A549 (cell line): ENCODE data around the gene INPPL1. TPM values are rescaled to one million over a fixed set of nuclear protein-coding genes. Genes with fewer than 3 reads are reported as not detected.
A peak's percentile ranks its signal among the peaks of the same experiment; 100 is the strongest.

Source experiments
- ATAC-seq, 2 experiments: fragments of 200-7000 bp in 1 of 2; fragments of >200 bp in 1 of 2; cut with Nextera tagmentation in 1 of 2; cut with Tn5 transposase in 1 of 2; 3 replicates each; pipeline versions ENCODE4 v1.8.0 to v1.9.1; 2018 to 2020; ENCODE audit warnings: mild to moderate bottlenecking in 1 of 2, moderate library complexity in 1 of 2
- CTCF ChIA-PET: fragments of 300-600 bp; sonication (Branson Sonifier 250); formaldehyde crosslinking; extraction: SDS; loops from one replicate; lab custom pipeline; 2021; ENCODE audit warnings: antibody characterized with exemption, inconsistent platforms; lab: Yijun Ruan, JAX
- POLR2A ChIA-PET: fragments of 350-600 bp; formaldehyde crosslinking; extraction: SDS; loops from one replicate; lab custom pipeline; 2021; ENCODE audit warnings: antibody characterized with exemption, inconsistent platforms; lab: Yijun Ruan, JAX
- DNase-seq, 2 experiments: peaks; one replicate each; pipeline versions ENCODE4 v3.0.0 to v3.0.0-alpha.2; 2011 to 2016; ENCODE audit warnings: low read depth in 1 of 2, low spot score in 1 of 2
- FAIRE-seq: peaks from 2 replicates; lab custom pipeline; 2011; peaks lifted over from hg19 to GRCh38; lab: Jason Lieb, UNC
- H3K27ac ChIP-seq, 2 experiments: fragments of >200 bp; sonication (Bioruptor Twin); formaldehyde crosslinking; 3 replicates each; pipeline ENCODE4 v1.5.1; 2016 to 2017
- H3K4me1 ChIP-seq: fragments of >200 bp; sonication (Bioruptor Twin); formaldehyde crosslinking; 3 replicates; pipeline ENCODE4 v1.6.1; 2016
- H3K4me2 ChIP-seq: fragments of >200 bp; sonication (Bioruptor Twin); formaldehyde crosslinking; 3 replicates; pipeline ENCODE4 v1.6.1; 2016
- H3K4me3 ChIP-seq: fragments of >200 bp; sonication (Bioruptor Twin); formaldehyde crosslinking; 3 replicates; pipeline ENCODE4 v1.5.1; 2016
- H3K9me3 ChIP-seq: fragments of >200 bp; sonication (Bioruptor Twin); formaldehyde crosslinking; 3 replicates; pipeline ENCODE4 v1.6.1; 2016
- BHLHE40 ChIP-seq: IDR thresholded peaks from 2 replicates; pipeline ENCODE4 v1.6.1; 2012; ENCODE audit warnings: low read depth, low read length, inconsistent platforms
- CBX2 ChIP-seq: fragments of 200-600 bp; sonication (generic); IDR thresholded peaks from 2 replicates; pipeline ENCODE4 v1.6.1; 2016; ENCODE audit warnings: low read depth, mild to moderate bottlenecking, borderline replicate concordance
- CHD2 ChIP-seq: fragments of 150-350 bp; IDR thresholded peaks from 2 replicates; pipeline ENCODE4 v1.6.1; 2014; ENCODE audit warnings: low read length; ENCODE audit not compliant: partially characterized antibody
- EP300 ChIP-seq, 2 experiments: fragments of >200 bp; sonication (Bioruptor Twin); formaldehyde crosslinking; IDR thresholded peaks; 2 replicates in 1 of 2; 3 replicates in 1 of 2; pipeline ENCODE4 v1.6.1; 2016 to 2017
- HEYL ChIP-seq: fragments of 250-450 bp; sonication (Bioruptor Pico); IDR thresholded peaks from 2 replicates; pipeline ENCODE4 v1.8.0; 2021; ENCODE audit warnings: mild to moderate bottlenecking, moderate library complexity
- HOXB13 ChIP-seq: fragments of 250-450 bp; sonication (Bioruptor Pico); IDR thresholded peaks from 2 replicates; pipeline ENCODE4 v1.5.0; 2020; ENCODE audit warnings: low read depth, mild to moderate bottlenecking, moderate library complexity
- JUN ChIP-seq, 2 experiments: fragments of >200 bp; sonication (Bioruptor Twin); formaldehyde crosslinking; IDR thresholded peaks; 2 replicates in 1 of 2; 3 replicates in 1 of 2; pipeline ENCODE4 v1.6.1; 2016 to 2017
- JUNB ChIP-seq: fragments of >200 bp; sonication (Bioruptor Twin); formaldehyde crosslinking; IDR thresholded peaks from 2 replicates; pipeline ENCODE4 v1.6.1; 2016
- NFE2L2 ChIP-seq: fragments of 150-350 bp; conservative IDR thresholded peaks from 2 replicates; pipeline ENCODE4 v1.6.1; 2014; ENCODE audit warnings: low read length
- NPAS2 ChIP-seq: fragments of 250-450 bp; sonication (Bioruptor Pico); IDR thresholded peaks from 2 replicates; pipeline ENCODE4 v1.8.0; 2022; ENCODE audit warnings: mild to moderate bottlenecking, moderate library complexity, borderline replicate concordance
- POLR2AphosphoS2 ChIP-seq: conservative IDR thresholded peaks from 2 replicates; pipeline ENCODE4 v1.6.1; 2012; ENCODE audit warnings: low read length, improper control_type of control experiment, inconsistent platforms
- RAD21 ChIP-seq, 2 experiments: fragments of >200 bp in 1 of 2; sonication (Bioruptor Twin) in 1 of 2; formaldehyde crosslinking in 1 of 2; IDR thresholded peaks in 1 of 2; conservative IDR thresholded peaks in 1 of 2; 2 replicates in 1 of 2; 3 replicates in 1 of 2; pipeline ENCODE4 v1.6.1; 2012 to 2018; ENCODE audit warnings: inconsistent platforms in 1 of 2
- RARB ChIP-seq: fragments of 250-450 bp; sonication (Bioruptor Pico); IDR thresholded peaks from 2 replicates; pipeline ENCODE4 v1.8.0; 2021; ENCODE audit warnings: mild to moderate bottlenecking, moderate library complexity
- SMC3 ChIP-seq: fragments of >200 bp; sonication (Bioruptor Twin); formaldehyde crosslinking; IDR thresholded peaks from 3 replicates; pipeline ENCODE4 v1.6.1; 2018; ENCODE audit warnings: inconsistent platforms
- TP53 ChIP-seq: fragments of 250-450 bp; sonication (Bioruptor Pico); IDR thresholded peaks from 2 replicates; pipeline ENCODE4 v1.5.0; 2021; ENCODE audit warnings: mild to moderate bottlenecking, moderate library complexity
- ZFP36 ChIP-seq: fragments of 450-650 bp; IDR thresholded peaks from 2 replicates; pipeline ENCODE4 v1.6.1; 2014; ENCODE audit warnings: borderline replicate concordance; ENCODE audit not compliant: partially characterized antibody
- ZSCAN20 ChIP-seq: fragments of 250-450 bp; sonication (Bioruptor Pico); IDR thresholded peaks from 2 replicates; pipeline ENCODE4 v1.8.0; 2022; ENCODE audit warnings: mild to moderate bottlenecking, moderate library complexity
- WGBS: methylation state at CpG from one replicate; pipeline ENCODE4 v1.1.6; 2017; ENCODE audit errors: missing lambda C conversion rate; 5-methylcytosine and 5-hydroxymethylcytosine counted together
- polyA plus RNA-seq, 4 experiments: library from polyadenylated mRNA; depleted of rRNA in 3 of 4; stranded (reverse); fragments of >200 nt; fragmentation: RNase III in 1 of 4; extraction: RNeasy Plus Mini Kit Qiagen cat#74134 plus additional on column Dnase treatment in 1 of 4; gene quantifications; 2 replicates in 3 of 4; 3 replicates in 1 of 4; pipeline ENCODE4 v1.2.3, GENCODE V29; 2011 to 2017
- TF ChIP-seq, protein P1 (sequence below): fragments of 150-350 bp; IDR thresholded peaks from 2 replicates; pipeline ENCODE4 v1.6.1; 2014; ENCODE audit warnings: low read depth, mild to moderate bottlenecking, low read length
- TF ChIP-seq, protein P2 (sequence below): fragments of 200-600 bp; sonication (generic); IDR thresholded peaks from 2 replicates; pipeline ENCODE4 v1.6.1; 2016; ENCODE audit warnings: antibody characterized with exemption, mild to moderate bottlenecking, moderate library complexity
- TF ChIP-seq, protein P3 (sequence below): fragments of >200 bp; sonication (Bioruptor Twin); formaldehyde crosslinking; IDR thresholded peaks from 3 replicates; pipeline ENCODE4 v1.5.1; 2016
- TF ChIP-seq, protein P4 (sequence below): IDR thresholded peaks from 2 replicates; pipeline ENCODE4 v1.6.1; 2012

The INPPL1 gene
- polyA plus RNA-seq, 2 of the 4 experiments (the other 2 are of a cell fraction), result 67.4 to 103 TPM

DNA sequence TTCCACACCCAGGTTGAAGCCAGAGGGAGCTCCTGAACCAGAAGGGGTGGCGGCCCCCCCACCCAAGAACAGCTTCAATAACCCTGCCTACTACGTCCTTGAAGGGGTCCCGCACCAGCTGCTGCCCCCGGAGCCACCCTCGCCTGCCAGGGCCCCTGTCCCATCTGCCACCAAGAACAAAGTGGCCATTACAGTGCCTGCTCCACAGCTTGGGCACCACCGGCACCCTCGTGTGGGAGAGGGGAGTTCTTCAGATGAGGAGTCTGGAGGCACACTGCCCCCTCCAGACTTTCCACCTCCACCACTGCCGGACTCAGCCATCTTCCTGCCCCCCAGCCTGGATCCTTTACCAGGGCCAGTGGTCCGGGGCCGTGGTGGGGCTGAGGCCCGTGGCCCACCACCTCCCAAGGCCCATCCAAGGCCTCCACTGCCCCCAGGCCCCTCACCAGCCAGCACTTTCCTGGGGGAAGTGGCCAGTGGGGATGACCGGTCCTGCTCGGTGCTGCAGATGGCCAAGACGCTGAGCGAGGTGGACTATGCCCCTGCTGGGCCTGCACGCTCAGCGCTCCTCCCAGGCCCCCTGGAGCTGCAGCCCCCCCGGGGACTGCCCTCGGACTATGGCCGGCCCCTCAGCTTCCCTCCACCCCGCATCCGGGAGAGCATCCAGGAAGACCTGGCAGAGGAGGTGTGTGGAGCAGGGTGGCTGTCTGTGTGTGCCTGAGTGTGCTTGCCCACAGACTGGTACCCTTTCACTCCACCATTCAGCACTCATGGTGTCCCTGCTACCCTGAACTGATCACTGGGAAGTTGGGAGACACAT, 12.8 kb downstream of the INPPL1 start:
- FAIRE-seq (no peak), ATAC-seq (peak in 1 of 2 experiments; percentile 24; a peak in 3 of 6 replicates), DNase-seq (no peak)
- H3K9me3 ChIP-seq, result no peaks in the 10 kb centered on the region
- peaks cover 12% of the 10 kb centered on the region for H3K4me1 ChIP-seq
- WGBS, result 88% methylated on average over 13 of the region's 22 CpGs
- ChIA-PET POLR2A (interaction anchor here (1.0 kb wide), 1 partner anchor 14 kb away, joined by 3 read pairs; no protein-coding TSS in a partner anchor), CTCF (interaction anchor here (0.6 to 5.9 kb wide), 33 partner anchors 8 to 259 kb away, joined by 3 to 83 read pairs (median 4); partner anchors contain the start of genes ANAPC15, FOLR2, INPPL1 and TOMT)
- no peak overlapping the region for H3K4me2 ChIP-seq
- no peak overlapping the region for H3K27ac ChIP-seq
- no peak for TF ChIP-seq RARB (CRISPR knock-in tag)
- TF ChIP-seq TP53, result no peak
- TF ChIP-seq, protein P1, sequence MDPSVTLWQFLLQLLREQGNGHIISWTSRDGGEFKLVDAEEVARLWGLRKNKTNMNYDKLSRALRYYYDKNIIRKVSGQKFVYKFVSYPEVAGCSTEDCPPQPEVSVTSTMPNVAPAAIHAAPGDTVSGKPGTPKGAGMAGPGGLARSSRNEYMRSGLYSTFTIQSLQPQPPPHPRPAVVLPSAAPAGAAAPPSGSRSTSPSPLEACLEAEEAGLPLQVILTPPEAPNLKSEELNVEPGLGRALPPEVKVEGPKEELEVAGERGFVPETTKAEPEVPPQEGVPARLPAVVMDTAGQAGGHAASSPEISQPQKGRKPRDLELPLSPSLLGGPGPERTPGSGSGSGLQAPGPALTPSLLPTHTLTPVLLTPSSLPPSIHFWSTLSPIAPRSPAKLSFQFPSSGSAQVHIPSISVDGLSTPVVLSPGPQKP, result no peak
- TF ChIP-seq, protein P2, sequence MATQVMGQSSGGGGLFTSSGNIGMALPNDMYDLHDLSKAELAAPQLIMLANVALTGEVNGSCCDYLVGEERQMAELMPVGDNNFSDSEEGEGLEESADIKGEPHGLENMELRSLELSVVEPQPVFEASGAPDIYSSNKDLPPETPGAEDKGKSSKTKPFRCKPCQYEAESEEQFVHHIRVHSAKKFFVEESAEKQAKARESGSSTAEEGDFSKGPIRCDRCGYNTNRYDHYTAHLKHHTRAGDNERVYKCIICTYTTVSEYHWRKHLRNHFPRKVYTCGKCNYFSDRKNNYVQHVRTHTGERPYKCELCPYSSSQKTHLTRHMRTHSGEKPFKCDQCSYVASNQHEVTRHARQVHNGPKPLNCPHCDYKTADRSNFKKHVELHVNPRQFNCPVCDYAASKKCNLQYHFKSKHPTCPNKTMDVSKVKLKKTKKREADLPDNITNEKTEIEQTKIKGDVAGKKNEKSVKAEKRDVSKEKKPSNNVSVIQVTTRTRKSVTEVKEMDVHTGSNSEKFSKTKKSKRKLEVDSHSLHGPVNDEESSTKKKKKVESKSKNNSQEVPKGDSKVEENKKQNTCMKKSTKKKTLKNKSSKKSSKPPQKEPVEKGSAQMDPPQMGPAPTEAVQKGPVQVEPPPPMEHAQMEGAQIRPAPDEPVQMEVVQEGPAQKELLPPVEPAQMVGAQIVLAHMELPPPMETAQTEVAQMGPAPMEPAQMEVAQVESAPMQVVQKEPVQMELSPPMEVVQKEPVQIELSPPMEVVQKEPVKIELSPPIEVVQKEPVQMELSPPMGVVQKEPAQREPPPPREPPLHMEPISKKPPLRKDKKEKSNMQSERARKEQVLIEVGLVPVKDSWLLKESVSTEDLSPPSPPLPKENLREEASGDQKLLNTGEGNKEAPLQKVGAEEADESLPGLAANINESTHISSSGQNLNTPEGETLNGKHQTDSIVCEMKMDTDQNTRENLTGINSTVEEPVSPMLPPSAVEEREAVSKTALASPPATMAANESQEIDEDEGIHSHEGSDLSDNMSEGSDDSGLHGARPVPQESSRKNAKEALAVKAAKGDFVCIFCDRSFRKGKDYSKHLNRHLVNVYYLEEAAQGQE, result no peak
- no peak for TF ChIP-seq ZFP36
- TF ChIP-seq ZSCAN20 (CRISPR knock-in tag), result no peak
- no peak for TF ChIP-seq POLR2AphosphoS2
- TF ChIP-seq, protein P3, sequence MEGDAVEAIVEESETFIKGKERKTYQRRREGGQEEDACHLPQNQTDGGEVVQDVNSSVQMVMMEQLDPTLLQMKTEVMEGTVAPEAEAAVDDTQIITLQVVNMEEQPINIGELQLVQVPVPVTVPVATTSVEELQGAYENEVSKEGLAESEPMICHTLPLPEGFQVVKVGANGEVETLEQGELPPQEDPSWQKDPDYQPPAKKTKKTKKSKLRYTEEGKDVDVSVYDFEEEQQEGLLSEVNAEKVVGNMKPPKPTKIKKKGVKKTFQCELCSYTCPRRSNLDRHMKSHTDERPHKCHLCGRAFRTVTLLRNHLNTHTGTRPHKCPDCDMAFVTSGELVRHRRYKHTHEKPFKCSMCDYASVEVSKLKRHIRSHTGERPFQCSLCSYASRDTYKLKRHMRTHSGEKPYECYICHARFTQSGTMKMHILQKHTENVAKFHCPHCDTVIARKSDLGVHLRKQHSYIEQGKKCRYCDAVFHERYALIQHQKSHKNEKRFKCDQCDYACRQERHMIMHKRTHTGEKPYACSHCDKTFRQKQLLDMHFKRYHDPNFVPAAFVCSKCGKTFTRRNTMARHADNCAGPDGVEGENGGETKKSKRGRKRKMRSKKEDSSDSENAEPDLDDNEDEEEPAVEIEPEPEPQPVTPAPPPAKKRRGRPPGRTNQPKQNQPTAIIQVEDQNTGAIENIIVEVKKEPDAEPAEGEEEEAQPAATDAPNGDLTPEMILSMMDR, result no peak
- no peak for TF ChIP-seq JUNB
- TF ChIP-seq CHD2, result no peak
- TF ChIP-seq BHLHE40, result no peak
- TF ChIP-seq CBX2, result no peak
- no peak for TF ChIP-seq EP300 (IDR thresholded peaks at IDR 0.05)
- no peak for TF ChIP-seq JUN (IDR thresholded peaks at IDR 0.05)
- TF ChIP-seq HOXB13 (CRISPR knock-in tag), result no peak
- no peak for TF ChIP-seq HEYL (CRISPR knock-in tag)
- H3K4me3 ChIP-seq, result no peak overlapping the region

DNA sequence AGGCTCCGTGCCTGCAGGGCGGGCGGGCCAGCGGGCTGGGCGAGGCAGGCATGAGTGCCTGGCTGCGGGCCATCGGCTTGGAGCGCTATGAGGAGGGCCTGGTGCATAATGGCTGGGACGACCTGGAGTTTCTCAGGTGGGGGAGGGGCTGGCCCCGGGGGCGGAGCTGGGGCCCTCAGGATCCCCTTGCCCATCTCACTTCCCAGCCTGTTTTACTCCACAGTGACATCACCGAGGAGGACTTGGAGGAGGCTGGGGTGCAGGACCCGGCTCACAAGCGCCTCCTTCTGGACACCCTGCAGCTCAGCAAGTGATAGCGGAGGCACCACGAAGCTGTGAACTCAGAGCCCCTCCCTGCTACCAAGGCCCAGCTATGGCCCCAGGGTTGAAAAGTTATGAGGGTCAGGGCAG, 13.5 kb downstream of the INPPL1 start:
- CTCF ChIA-PET, result interaction anchor here (0.6 to 5.9 kb wide), 28 partner anchors 10 to 260 kb away, joined by 3 to 83 read pairs (median 4); partner anchors contain the start of genes ANAPC15, FOLR2, INPPL1 and TOMT
- Histone ChIP-seq H3K4me2 (no peak overlapping the region), H3K27ac (no peak overlapping the region), H3K9me3 (0 out of 3 replicates have a peak, but pooled peaks cover 1% of the 10 kb centered on the region), H3K4me1 (peaks cover 12% of the 10 kb centered on the region)
- FAIRE-seq, result no peak
- peak; percentile 82 to 92 for DNase-seq
- TF ChIP-seq, protein P3, result peak; percentile 71
- TF ChIP-seq, protein P4, sequence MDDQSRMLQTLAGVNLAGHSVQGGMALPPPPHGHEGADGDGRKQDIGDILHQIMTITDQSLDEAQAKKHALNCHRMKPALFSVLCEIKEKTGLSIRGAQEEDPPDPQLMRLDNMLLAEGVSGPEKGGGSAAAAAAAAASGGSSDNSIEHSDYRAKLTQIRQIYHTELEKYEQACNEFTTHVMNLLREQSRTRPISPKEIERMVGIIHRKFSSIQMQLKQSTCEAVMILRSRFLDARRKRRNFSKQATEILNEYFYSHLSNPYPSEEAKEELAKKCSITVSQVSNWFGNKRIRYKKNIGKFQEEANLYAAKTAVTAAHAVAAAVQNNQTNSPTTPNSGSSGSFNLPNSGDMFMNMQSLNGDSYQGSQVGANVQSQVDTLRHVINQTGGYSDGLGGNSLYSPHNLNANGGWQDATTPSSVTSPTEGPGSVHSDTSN, result 0 out of 2 replicates have a peak, but pooled peaks have one; percentile 38
- TF ChIP-seq SMC3, result peak; percentile 70
- TF ChIP-seq JUN (IDR thresholded peaks at IDR 0.05), result 0 out of 5 replicates have a peak, but pooled peaks of 1 of the 2 experiments have one; percentile 22
- peak; percentile 63 to 65 for TF ChIP-seq RAD21 (conservative IDR thresholded peaks at IDR 0.05 in 1 of 2, IDR thresholded peaks at IDR 0.05 in 1 of 2)
- TF ChIP-seq NPAS2 (CRISPR knock-in tag), result no peak
- TF ChIP-seq NFE2L2, result no peak
- TF ChIP-seq, all 56 proteins: peak for 5
- no peak overlapping the region for H3K4me3 ChIP-seq
- 19% methylated on average over 5 of the region's 16 CpGs for WGBS
- POLR2A ChIA-PET, result interaction anchor here (0.9 kb wide), 1 partner anchor 15 kb away, joined by 4 read pairs; no protein-coding TSS in a partner anchor
- ATAC-seq, result peak; percentile 70 to 86
